Gastroesophageal sphincter (tissue), 4 donors: ENCODE data around the gene SLC8A1. TPM values are rescaled to one million over a fixed set of nuclear protein-coding genes. Genes with fewer than 3 reads are reported as not detected.

Experiments
- ATAC-seq: fragments of 150-250 bp; one replicate; pipeline ENCODE4 v1.9.1; 2016; ENCODE audit warnings: mild to moderate bottlenecking, moderate library complexity
- H3K27ac ChIP-seq, 4 donors: fragments of 200-600 bp; sonication (generic) in 3 of 4; 1 replicate in 3 of 4; 2 replicates in 1 of 4; pipeline ENCODE4 v1.5.1; 2016 to 2019
- H3K27me3 ChIP-seq: fragments of 200-600 bp; sonication (generic); one replicate; pipeline ENCODE4 v1.5.1; 2019
- H3K36me3 ChIP-seq, 2 donors: fragments of 200-600 bp; sonication (generic); one replicate each; pipeline ENCODE4 v1.5.1; 2019; ENCODE audit warnings: control low read depth in 1 of 2
- H3K4me1 ChIP-seq, 3 donors: fragments of 200-600 bp; sonication (generic); 1 replicate in 2 of 3; 2 replicates in 1 of 3; pipeline ENCODE4 v1.5.1; 2016 to 2019; ENCODE audit warnings: control low read depth in 2 of 3
- H3K4me3 ChIP-seq, 2 donors: fragments of 200-600 bp; sonication (generic); one replicate each; pipeline ENCODE4 v1.5.1; 2019; ENCODE audit warnings: mild to moderate bottlenecking in 1 of 2, moderate library complexity in 1 of 2
- H3K9me3 ChIP-seq, 3 donors: fragments of 200-600 bp; sonication (generic); one replicate each; pipeline ENCODE4 v1.5.1; 2017 to 2019; ENCODE audit warnings: control low read depth in 2 of 3
- EP300 ChIP-seq: sonication (generic); formaldehyde crosslinking; IDR thresholded peaks from one replicate; pipeline ENCODE4 v1.6.1; 2017; ENCODE audit warnings: antibody characterized with exemption, mild to moderate bottlenecking
- POLR2A ChIP-seq, 2 donors: fragments of 450-650 bp; IDR thresholded peaks; one replicate each; pipeline ENCODE4 v1.6.1; 2017; ENCODE audit warnings: antibody characterized with exemption in 2 of 2, mild to moderate bottlenecking in 2 of 2, moderate library complexity in 1 of 2
- POLR2AphosphoS5 ChIP-seq: sonication (generic); formaldehyde crosslinking; IDR thresholded peaks from one replicate; pipeline ENCODE4 v1.6.1; 2017; ENCODE audit warnings: antibody characterized with exemption
- WGBS, 2 donors: methylation state at CpG; one replicate each; pipeline ENCODE4 v1.1.5; 2018; ENCODE audit warnings: low coverage in 1 of 2; 5-methylcytosine and 5-hydroxymethylcytosine counted together
- total RNA-seq, 4 donors: library from RNA; depleted of rRNA; stranded (reverse); fragments of >200 nt; gene quantifications; one replicate each; pipeline ENCODE4 v1.1.0, GENCODE V29; 2016
- TF ChIP-seq, protein P1 (sequence below), 4 experiments: fragments of 200-600 bp in 2 of 4; fragments of 450-650 bp in 2 of 4; sonication (generic) in 1 of 4; IDR thresholded peaks; one replicate each; pipeline ENCODE4 v1.5.1; 2017 to 2019; ENCODE audit warnings: antibody characterized with exemption in 4 of 4, mild to moderate bottlenecking in 2 of 4, moderate library complexity in 2 of 4

SLC8A1 gene
- total RNA-seq, 4 donors from 2014 or later: 76.3 to 168 (median 146) TPM

DNA sequence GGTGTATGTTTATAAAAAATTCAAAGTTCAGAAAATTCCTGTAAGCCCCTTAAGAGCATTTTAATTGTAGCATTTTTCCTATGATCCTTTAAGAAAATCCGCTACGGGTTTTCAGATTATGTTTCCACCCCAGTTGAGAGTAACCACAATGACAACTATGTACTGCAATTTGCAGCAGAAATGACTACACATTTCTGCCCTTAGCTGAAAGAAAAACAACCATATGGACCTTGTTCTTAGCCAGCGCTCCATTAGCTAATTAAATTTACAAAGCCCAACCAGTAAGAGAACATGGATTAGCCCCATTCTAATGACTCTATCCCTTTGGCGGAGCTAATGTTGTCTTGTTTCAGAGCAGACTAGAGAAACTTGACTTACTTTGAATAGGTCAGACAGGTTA lies 247.6 kb downstream of the SLC8A1 start:
- H3K4me1 ChIP-seq: peaks cover 3 to 33% (median 6%) of the 10 kb centered on the region in 3 donors
- no peaks in the 10 kb centered on the region for H3K36me3 ChIP-seq
- no peaks in the 10 kb centered on the region for H3K9me3 ChIP-seq
- H3K27ac ChIP-seq: peak overlapping the region in 1 of 4 donors; percentile 68
- ATAC-seq: no peak
- TF ChIP-seq POLR2AphosphoS5: no peak
- TF ChIP-seq EP300: no peak
- TF ChIP-seq, protein P1, sequence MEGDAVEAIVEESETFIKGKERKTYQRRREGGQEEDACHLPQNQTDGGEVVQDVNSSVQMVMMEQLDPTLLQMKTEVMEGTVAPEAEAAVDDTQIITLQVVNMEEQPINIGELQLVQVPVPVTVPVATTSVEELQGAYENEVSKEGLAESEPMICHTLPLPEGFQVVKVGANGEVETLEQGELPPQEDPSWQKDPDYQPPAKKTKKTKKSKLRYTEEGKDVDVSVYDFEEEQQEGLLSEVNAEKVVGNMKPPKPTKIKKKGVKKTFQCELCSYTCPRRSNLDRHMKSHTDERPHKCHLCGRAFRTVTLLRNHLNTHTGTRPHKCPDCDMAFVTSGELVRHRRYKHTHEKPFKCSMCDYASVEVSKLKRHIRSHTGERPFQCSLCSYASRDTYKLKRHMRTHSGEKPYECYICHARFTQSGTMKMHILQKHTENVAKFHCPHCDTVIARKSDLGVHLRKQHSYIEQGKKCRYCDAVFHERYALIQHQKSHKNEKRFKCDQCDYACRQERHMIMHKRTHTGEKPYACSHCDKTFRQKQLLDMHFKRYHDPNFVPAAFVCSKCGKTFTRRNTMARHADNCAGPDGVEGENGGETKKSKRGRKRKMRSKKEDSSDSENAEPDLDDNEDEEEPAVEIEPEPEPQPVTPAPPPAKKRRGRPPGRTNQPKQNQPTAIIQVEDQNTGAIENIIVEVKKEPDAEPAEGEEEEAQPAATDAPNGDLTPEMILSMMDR (IDR thresholded peaks at IDR 0.05): no peak
- TF ChIP-seq POLR2A (IDR thresholded peaks at IDR 0.05): no peak
- WGBS, 2 donors: 75 to 78% methylated on average over 2 to 4 of the region's 4 CpGs
- H3K27me3 ChIP-seq: no peaks in the 10 kb centered on the region
- no peak overlapping the region for H3K4me3 ChIP-seq

DNA sequence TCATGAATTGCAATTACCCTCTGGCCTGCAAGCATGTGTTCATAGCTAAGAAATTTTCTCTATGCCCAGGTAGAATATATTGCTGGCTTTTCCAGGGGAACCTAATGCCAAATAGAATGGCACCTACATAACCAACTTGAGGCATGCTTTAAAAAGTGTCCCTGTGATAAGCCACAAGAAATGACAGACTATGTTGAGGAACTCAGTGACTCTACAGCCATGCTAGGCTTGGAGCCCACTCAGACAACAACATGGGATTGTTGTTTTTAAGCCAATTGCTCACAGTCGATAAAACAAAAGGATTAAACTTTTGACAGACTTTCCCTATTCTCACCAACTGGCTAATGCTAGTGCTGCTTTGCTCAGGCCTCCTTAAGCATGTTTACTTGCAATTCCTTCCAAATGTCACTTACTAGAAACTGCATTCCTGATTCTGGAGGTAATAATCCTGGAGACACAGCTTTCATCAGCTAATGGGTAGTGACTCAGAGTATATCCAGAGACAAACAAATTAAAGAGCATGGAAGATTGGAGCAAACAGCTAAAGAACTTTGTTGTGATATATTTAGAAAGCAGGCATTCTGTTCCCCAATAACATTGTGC lies 249.0 kb downstream of the SLC8A1 start:
- ATAC-seq: no peak
- Histone ChIP-seq H3K27ac (peak overlapping the region; percentile 36 to 68 (median 50)), H3K9me3 (no peaks in the 10 kb centered on the region), H3K4me3 (no peak overlapping the region), H3K4me1 (peaks cover 3 to 33% (median 6%) of the 10 kb centered on the region in 3 donors), H3K36me3 (no peaks in the 10 kb centered on the region), H3K27me3 (no peaks in the 10 kb centered on the region)
- whole genome bisulfite sequencing, 2 donors: 13% methylated on average over 1 of the region's 1 CpG
- TF ChIP-seq, protein P1 (IDR thresholded peaks at IDR 0.05): no peak
- TF ChIP-seq EP300: no peak
- TF ChIP-seq POLR2AphosphoS5: peak; percentile 84
- TF ChIP-seq POLR2A (IDR thresholded peaks at IDR 0.05): no peak

- Histone ChIP-seq H3K27me3 (no peaks in the 10 kb centered on the region), H3K36me3 (no peaks in the 10 kb centered on the region), H3K4me1 (peaks cover 3 to 33% (median 6%) of the 10 kb centered on the region in 3 donors), H3K9me3 (no peaks in the 10 kb centered on the region), H3K27ac (peak overlapping the region in 2 of 4 donors; percentile 19 to 68), H3K4me3 (no peak overlapping the region)
- no peak for ATAC-seq
- TF ChIP-seq, protein P1 (IDR thresholded peaks at IDR 0.05): no peak
- no peak for TF ChIP-seq EP300
Observed at GRCh38 chr2:40201425-40201824, 250.5 kb downstream of the SLC8A1 start.

- peak overlapping the region in 3 of 4 donors; percentile 27 to 68 (median 32) for H3K27ac ChIP-seq
- TF ChIP-seq EP300 (no peak), POLR2A (IDR thresholded peaks at IDR 0.05) (no peak)
- TF ChIP-seq, protein P1 (IDR thresholded peaks at IDR 0.05): no peak
- H3K4me1 ChIP-seq: peaks cover 3 to 33% (median 6%) of the 10 kb centered on the region in 3 donors
- H3K4me3 ChIP-seq: no peak overlapping the region
- WGBS, 2 donors: 13 to 15% methylated on average over 2 of the region's 2 CpGs
- ATAC-seq: no peak
- H3K9me3 ChIP-seq: no peaks in the 10 kb centered on the region
- H3K27me3 ChIP-seq: no peaks in the 10 kb centered on the region
- H3K36me3 ChIP-seq: no peaks in the 10 kb centered on the region
Observed at GRCh38 chr2:40200366-40200915, 251.4 kb downstream of the SLC8A1 start.

DNA sequence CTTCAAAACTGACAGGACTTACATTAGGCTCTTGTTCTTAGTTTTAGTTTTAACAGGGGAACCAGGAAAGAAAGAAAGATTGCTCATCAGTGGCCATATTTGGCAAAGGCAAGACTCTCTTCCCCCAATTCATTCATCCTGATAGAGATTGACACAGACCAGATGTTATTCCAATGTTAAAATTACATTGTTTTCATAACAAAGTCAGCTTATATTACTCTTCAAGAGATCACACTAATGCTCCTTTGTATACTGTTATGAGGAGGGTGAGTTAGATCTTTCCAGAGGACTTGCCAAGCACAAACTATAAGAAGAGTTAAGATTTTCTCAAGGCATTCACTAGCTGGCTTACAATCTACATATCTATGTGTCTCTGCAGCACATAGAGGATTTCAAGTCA lies 252.1 kb downstream of the SLC8A1 start:
- Histone ChIP-seq H3K4me3 (no peak overlapping the region), H3K9me3 (no peaks in the 10 kb centered on the region), H3K36me3 (no peaks in the 10 kb centered on the region), H3K4me1 (peaks cover 3 to 33% (median 6%) of the 10 kb centered on the region in 3 donors), H3K27me3 (no peaks in the 10 kb centered on the region), H3K27ac (peak overlapping the region in 1 of 4 donors; percentile 9)
- no peak for ATAC-seq
- TF ChIP-seq POLR2AphosphoS5 (no peak), POLR2A (IDR thresholded peaks at IDR 0.05) (no peak), EP300 (no peak)
- TF ChIP-seq, protein P1 (IDR thresholded peaks at IDR 0.05): no peak
